ENCODE measurements around the gene PRAMEF8.
"Not testable (repeated sequence)": the region's sequence is repeated elsewhere in the genome, so short reads cannot be mapped to it uniquely, and the experiment has no call there.

Gene PRAMEF8

GRCh38 chr1:13285037-13285436 is at the start of gene PRAMEF8:
TSS of gene PRAMEF8 (minus strand) at chr1:13285137. CDS start at chr1:13284091, 1,046 bp downstream.
- not testable (repeated sequence) for DNase-seq

GRCh38 chr1:13315281-13315680 is 30.3 kb upstream of the PRAMEF8 start, which contains the start of gene PRAMEF15:
TSS of gene PRAMEF15 (plus strand) at chr1:13315581. CDS start at chr1:13318408, 2,827 bp downstream.
- DNase-seq, result not testable (repeated sequence)

GRCh38 chr1:13303239-13303638 is 18.3 kb upstream of the PRAMEF8 start, which contains the start of gene PRAMEF33:
TSS of gene PRAMEF33 (plus strand) at chr1:13303539. CDS start at chr1:13305955, 2,416 bp downstream.
- DNase-seq, result not testable (repeated sequence)

- not testable (repeated sequence) for DNase-seq
Observed at GRCh38 chr1:13302197-13302596, 17.3 kb upstream of the PRAMEF8 start.

GRCh38 chr1:13298699-13299098 is 13.8 kb upstream of the PRAMEF8 start:
- not testable (repeated sequence) for DNase-seq

GRCh38 chr1:13297216-13297931 is 12.4 kb upstream of the PRAMEF8 start:
- DNase-seq, result not testable (repeated sequence)

GRCh38 chr1:13289030-13289429 is 4.1 kb upstream of the PRAMEF8 start:
- not testable (repeated sequence) for DNase-seq

GRCh38 chr1:13279617-13280016 is 5.3 kb downstream of the PRAMEF8 start:
- DNase-seq, result not testable (repeated sequence)

- DNase-seq, result not testable (repeated sequence)
Observed at GRCh38 chr1:13277016-13277415, 7.9 kb downstream of the PRAMEF8 start.

GRCh38 chr1:13265124-13265523 is 19.8 kb downstream of the PRAMEF8 start:
- not testable (repeated sequence) for DNase-seq

GRCh38 chr1:13253898-13254297 is 31.0 kb downstream of the PRAMEF8 start, which contains the start of gene PRAMEF5:
TSS of gene PRAMEF5 (plus strand) at chr1:13254198. CDS start at chr1:13259269, 5,071 bp downstream.
- DNase-seq, result not testable (repeated sequence)

- DNase-seq, result not testable (repeated sequence)
Observed at GRCh38 chr1:13247122-13247521, 37.8 kb downstream of the PRAMEF8 start.

GRCh38 chr1:13246554-13246871 is 38.4 kb downstream of the PRAMEF8 start:
- DNase-seq, result not testable (repeated sequence)

- DNase-seq, result not testable (repeated sequence)
Observed at GRCh38 chr1:13245841-13246553, 38.9 kb downstream of the PRAMEF8 start.

- not testable (repeated sequence) for DNase-seq
Observed at GRCh38 chr1:13243536-13244263, 41.2 kb downstream of the PRAMEF8 start.

GRCh38 chr1:13239633-13240032 is 45.3 kb downstream of the PRAMEF8 start:
- not testable (repeated sequence) for DNase-seq

- not testable (repeated sequence) for DNase-seq
Observed at GRCh38 chr1:13237572-13237971, 47.4 kb downstream of the PRAMEF8 start.

- DNase-seq, result not testable (repeated sequence)
Observed at GRCh38 chr1:13234057-13234456, 50.9 kb downstream of the PRAMEF8 start.

GRCh38 chr1:13232056-13232455 is 52.9 kb downstream of the PRAMEF8 start:
- DNase-seq, result not testable (repeated sequence)

All from GF-D8 (cell line).